ENCODE data around the gene LMTK3. TPM values are rescaled to one million over a fixed set of nuclear protein-coding genes. Genes with fewer than 3 reads are reported as not detected.

The LMTK3 gene
- total and polyA plus RNA-seq, 10 donors, result 0.29 to 4.2 (median 1.3) TPM

GRCh38 chr19:48469289-48469881 lies 42.2 kb downstream of the LMTK3 start, which contains the start of gene CYTH2:
CYTH2 (plus strand) TSS chr19:48469369; CDS start chr19:48469508, 139 bp downstream.
- DNase-seq, result peak; percentile 95
- Histone ChIP-seq H3K4me1 (peaks cover 10 to 46% (median 31%) of the 10 kb centered on the region in 6 donors), H3K27me3 (replicated peaks in 1 of 7) (no peaks in the 10 kb centered on the region), H3K27ac (peak within 1 kb of the TSS; percentile 95 to 99 (median 97)), H3K4me3 (peak within 1 kb of the TSS; percentile 83 to 99 (median 96)), H3K9me3 (no peaks in the 10 kb centered on the region), H3K36me3 (peaks cover 0 to 43% (median 42%) of the 10 kb centered on the region in 6 donors)
- intact Hi-C loops (cut with DNase I; ENCODE audit: low total_unique reads), result no loop called here
- WGBS, 5 donors, result 0 to 1% (median 1%) methylated on average over 32 to 65 of the region's 66 CpGs
- TF ChIP-seq CTCF (IDR thresholded peaks at IDR 0.05 in 8 of 11, conservative IDR thresholded peaks at IDR 0.05 in 3 of 11) (peak in 2 of 11 experiments; percentile 2 to 5), POLR2AphosphoS5 (IDR thresholded peaks at IDR 0.05) (peak; percentile 93 to 96 (median 95)), POLR2A (IDR thresholded peaks at IDR 0.05) (peak; percentile 46 to 83 (median 76))

- Histone ChIP-seq H3K36me3 (peaks cover 0 to 38% (median 36%) of the 10 kb centered on the region in 6 donors), H3K27ac (peak overlapping the region; percentile 95 to 99 (median 97)), H3K4me3 (peak overlapping the region; percentile 83 to 99 (median 96)), H3K9me3 (no peaks in the 10 kb centered on the region), H3K4me1 (peaks cover 10 to 46% (median 31%) of the 10 kb centered on the region in 6 donors), H3K27me3 (replicated peaks in 1 of 7) (no peaks in the 10 kb centered on the region)
- TF ChIP-seq POLR2AphosphoS5 (IDR thresholded peaks at IDR 0.05) (no peak), CTCF (IDR thresholded peaks at IDR 0.05 in 8 of 11, conservative IDR thresholded peaks at IDR 0.05 in 3 of 11) (peak in 5 of 11 experiments; percentile 2 to 35 (median 15))
- 0 to 1% (median 0%) methylated on average over 27 to 36 of the region's 36 CpGs for WGBS, 5 donors
- peak; percentile 99 for DNase-seq
- intact Hi-C loops (cut with DNase I; ENCODE audit: low total_unique reads), result no loop called here
Measured at GRCh38 chr19:48468772-48469288, 42.8 kb downstream of the LMTK3 start.

GRCh38 chr19:48466561-48467325 lies 44.9 kb downstream of the LMTK3 start:
- H3K4me1 ChIP-seq, result peaks cover 10 to 32% (median 29%) of the 10 kb centered on the region in 6 donors
- no peak overlapping the region for H3K27ac ChIP-seq
- H3K36me3 ChIP-seq, result peaks cover 0 to 27% (median 18%) of the 10 kb centered on the region in 6 donors
- intact Hi-C loops (cut with DNase I; ENCODE audit: low total_unique reads), result no loop called here
- WGBS, 5 donors, result 77 to 89% (median 83%) methylated on average over 15 to 16 of the region's 16 CpGs
- no peaks in the 10 kb centered on the region for H3K9me3 ChIP-seq
- no peak overlapping the region for H3K4me3 ChIP-seq
- TF ChIP-seq POLR2AphosphoS5 (IDR thresholded peaks at IDR 0.05) (no peak), CTCF (IDR thresholded peaks at IDR 0.05 in 8 of 11, conservative IDR thresholded peaks at IDR 0.05 in 3 of 11) (no peak), POLR2A (IDR thresholded peaks at IDR 0.05) (no peak)
- H3K27me3 ChIP-seq (replicated peaks in 1 of 7), result no peaks in the 10 kb centered on the region
- no peak for DNase-seq

GRCh38 chr19:48465215-48465614 lies 46.4 kb downstream of the LMTK3 start:
- Histone ChIP-seq H3K27me3 (replicated peaks in 1 of 7) (no peaks in the 10 kb centered on the region), H3K4me1 (peaks cover 3 to 21% (median 15%) of the 10 kb centered on the region in 6 donors), H3K4me3 (no peak overlapping the region), H3K27ac (no peak overlapping the region), H3K9me3 (no peaks in the 10 kb centered on the region), H3K36me3 (peaks cover 0 to 14% (median 4%) of the 10 kb centered on the region in 6 donors)
- intact Hi-C loops (cut with DNase I; ENCODE audit: low total_unique reads), result no loop called here
- no peak for DNase-seq
- 70 to 92% (median 86%) methylated on average over 1 of the region's 1 CpG for WGBS, 5 donors
- no peak for TF ChIP-seq CTCF (IDR thresholded peaks at IDR 0.05 in 8 of 11, conservative IDR thresholded peaks at IDR 0.05 in 3 of 11)
- no peak for TF ChIP-seq POLR2A (IDR thresholded peaks at IDR 0.05)
- no peak for TF ChIP-seq POLR2AphosphoS5 (IDR thresholded peaks at IDR 0.05)
